Gastroesophageal sphincter (tissue), 4 donors: ENCODE results near the gene NUP133. TPM values are rescaled to one million over a fixed set of nuclear protein-coding genes. Genes with fewer than 3 reads are reported as not detected.
"Not testable (repeated sequence)": the region's sequence is repeated elsewhere in the genome, so short reads cannot be mapped to it uniquely, and the experiment has no call there.

Experiments
- ATAC-seq: fragments of 150-250 bp; one replicate; pipeline ENCODE4 v1.9.1; 2016; ENCODE audit warnings: mild to moderate bottlenecking, moderate library complexity
- H3K27ac ChIP-seq, 4 donors: fragments of 200-600 bp; sonication (generic) in 3 of 4; 1 replicate in 3 of 4; 2 replicates in 1 of 4; pipeline ENCODE4 v1.5.1; 2016 to 2019
- H3K27me3 ChIP-seq: fragments of 200-600 bp; sonication (generic); one replicate; pipeline ENCODE4 v1.5.1; 2019
- H3K36me3 ChIP-seq, 2 donors: fragments of 200-600 bp; sonication (generic); one replicate each; pipeline ENCODE4 v1.5.1; 2019; ENCODE audit warnings: control low read depth in 1 of 2
- H3K4me1 ChIP-seq, 3 donors: fragments of 200-600 bp; sonication (generic); 1 replicate in 2 of 3; 2 replicates in 1 of 3; pipeline ENCODE4 v1.5.1; 2016 to 2019; ENCODE audit warnings: control low read depth in 2 of 3
- H3K4me3 ChIP-seq, 2 donors: fragments of 200-600 bp; sonication (generic); one replicate each; pipeline ENCODE4 v1.5.1; 2019; ENCODE audit warnings: mild to moderate bottlenecking in 1 of 2, moderate library complexity in 1 of 2
- H3K9me3 ChIP-seq, 3 donors: fragments of 200-600 bp; sonication (generic); one replicate each; pipeline ENCODE4 v1.5.1; 2017 to 2019; ENCODE audit warnings: control low read depth in 2 of 3
- EP300 ChIP-seq: sonication (generic); formaldehyde crosslinking; IDR thresholded peaks from one replicate; pipeline ENCODE4 v1.6.1; 2017; ENCODE audit warnings: antibody characterized with exemption, mild to moderate bottlenecking
- POLR2A ChIP-seq, 2 donors: fragments of 450-650 bp; IDR thresholded peaks; one replicate each; pipeline ENCODE4 v1.6.1; 2017; ENCODE audit warnings: antibody characterized with exemption in 2 of 2, mild to moderate bottlenecking in 2 of 2, moderate library complexity in 1 of 2
- POLR2AphosphoS5 ChIP-seq: sonication (generic); formaldehyde crosslinking; IDR thresholded peaks from one replicate; pipeline ENCODE4 v1.6.1; 2017; ENCODE audit warnings: antibody characterized with exemption
- WGBS, 2 donors: methylation state at CpG; one replicate each; pipeline ENCODE4 v1.1.5; 2018; ENCODE audit warnings: low coverage in 1 of 2; 5-methylcytosine and 5-hydroxymethylcytosine counted together
- total RNA-seq, 4 donors: library from RNA; depleted of rRNA; stranded (reverse); fragments of >200 nt; gene quantifications; one replicate each; pipeline ENCODE4 v1.1.0, GENCODE V29; 2016
- TF ChIP-seq, protein P1 (sequence below), 4 experiments: fragments of 200-600 bp in 2 of 4; fragments of 450-650 bp in 2 of 4; sonication (generic) in 1 of 4; IDR thresholded peaks; one replicate each; pipeline ENCODE4 v1.5.1; 2017 to 2019; ENCODE audit warnings: antibody characterized with exemption in 4 of 4, mild to moderate bottlenecking in 2 of 4, moderate library complexity in 2 of 4

NUP133 gene
- total RNA-seq, 4 donors from 2014 or later = 20.5 to 30.2 (median 26.7) TPM

DNA sequence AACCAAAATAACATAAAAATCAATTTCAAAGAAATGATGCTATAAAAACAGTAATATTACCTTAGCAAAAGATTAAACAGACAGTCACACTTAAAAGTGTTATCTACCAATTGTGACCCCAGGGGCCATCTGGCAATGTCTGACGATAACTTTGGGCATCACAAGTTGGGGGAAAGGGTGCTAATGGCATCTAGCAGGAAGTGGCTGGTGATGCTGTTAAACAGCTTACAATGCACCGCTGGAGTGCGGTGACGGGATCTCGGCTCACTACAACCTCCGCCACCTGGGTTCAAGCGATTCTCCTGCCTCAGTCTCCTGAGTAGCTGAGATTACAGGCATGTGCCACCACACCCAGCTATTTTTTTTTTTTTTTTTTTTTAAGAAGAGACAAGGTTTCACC is 27.6 kb downstream of the NUP133 start:
- no peaks in the 10 kb centered on the region for H3K9me3 ChIP-seq
- H3K27me3 ChIP-seq = no peaks in the 10 kb centered on the region
- no peak overlapping the region for H3K4me3 ChIP-seq
- ATAC-seq = no peak
- 91 to 93% methylated on average over 5 to 7 of the region's 7 CpGs for WGBS, 2 donors
- peaks cover 0 to 95% of the 10 kb centered on the region in 2 donors for H3K36me3 ChIP-seq
- TF ChIP-seq, protein P1, sequence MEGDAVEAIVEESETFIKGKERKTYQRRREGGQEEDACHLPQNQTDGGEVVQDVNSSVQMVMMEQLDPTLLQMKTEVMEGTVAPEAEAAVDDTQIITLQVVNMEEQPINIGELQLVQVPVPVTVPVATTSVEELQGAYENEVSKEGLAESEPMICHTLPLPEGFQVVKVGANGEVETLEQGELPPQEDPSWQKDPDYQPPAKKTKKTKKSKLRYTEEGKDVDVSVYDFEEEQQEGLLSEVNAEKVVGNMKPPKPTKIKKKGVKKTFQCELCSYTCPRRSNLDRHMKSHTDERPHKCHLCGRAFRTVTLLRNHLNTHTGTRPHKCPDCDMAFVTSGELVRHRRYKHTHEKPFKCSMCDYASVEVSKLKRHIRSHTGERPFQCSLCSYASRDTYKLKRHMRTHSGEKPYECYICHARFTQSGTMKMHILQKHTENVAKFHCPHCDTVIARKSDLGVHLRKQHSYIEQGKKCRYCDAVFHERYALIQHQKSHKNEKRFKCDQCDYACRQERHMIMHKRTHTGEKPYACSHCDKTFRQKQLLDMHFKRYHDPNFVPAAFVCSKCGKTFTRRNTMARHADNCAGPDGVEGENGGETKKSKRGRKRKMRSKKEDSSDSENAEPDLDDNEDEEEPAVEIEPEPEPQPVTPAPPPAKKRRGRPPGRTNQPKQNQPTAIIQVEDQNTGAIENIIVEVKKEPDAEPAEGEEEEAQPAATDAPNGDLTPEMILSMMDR (IDR thresholded peaks at IDR 0.05) = no peak
- TF ChIP-seq POLR2AphosphoS5 (no peak), POLR2A (IDR thresholded peaks at IDR 0.05) (no peak), EP300 (no peak)
- H3K27ac ChIP-seq = no peak overlapping the region
- H3K4me1 ChIP-seq = peaks cover 0 to 15% (median 3%) of the 10 kb centered on the region in 3 donors

GRCh38 chr1:229479660-229480399 is 28.3 kb downstream of the NUP133 start:
- no peak for ATAC-seq
- Histone ChIP-seq H3K36me3 (peaks cover 0 to 95% of the 10 kb centered on the region in 2 donors), H3K27me3 (no peaks in the 10 kb centered on the region), H3K9me3 (no peaks in the 10 kb centered on the region), H3K4me3 (no peak overlapping the region), H3K4me1 (peaks cover 0 to 15% (median 3%) of the 10 kb centered on the region in 3 donors), H3K27ac (no peak overlapping the region)
- 61 to 67% methylated on average over 8 to 10 of the region's 10 CpGs for WGBS, 2 donors
- TF ChIP-seq, protein P1 (IDR thresholded peaks at IDR 0.05) = no peak
- no peak for TF ChIP-seq POLR2A (IDR thresholded peaks at IDR 0.05)
- no peak for TF ChIP-seq POLR2AphosphoS5
- no peak for TF ChIP-seq EP300

- H3K36me3 ChIP-seq = peaks cover 0 to 96% of the 10 kb centered on the region in 2 donors
- H3K4me1 ChIP-seq = peaks cover 0 to 15% (median 3%) of the 10 kb centered on the region in 3 donors
- WGBS, 2 donors = 100% methylated on average over 1 of the region's 1 CpG; no CpG with 5 or more reads in 1 of the 2 donors
- H3K4me3 ChIP-seq = no peak overlapping the region
- TF ChIP-seq EP300 (no peak), POLR2AphosphoS5 (no peak), POLR2A (IDR thresholded peaks at IDR 0.05) (no peak)
- TF ChIP-seq, protein P1 (IDR thresholded peaks at IDR 0.05) = no peak
- H3K27me3 ChIP-seq = no peaks in the 10 kb centered on the region
- no peaks in the 10 kb centered on the region for H3K9me3 ChIP-seq
- no peak overlapping the region for H3K27ac ChIP-seq
- ATAC-seq = no peak
Observed at GRCh38 chr1:229478852-229479251, 29.3 kb downstream of the NUP133 start.

- not testable (repeated sequence) for H3K27ac ChIP-seq, H3K27me3 ChIP-seq, ATAC-seq, H3K4me1 ChIP-seq, H3K9me3 ChIP-seq, H3K4me3 ChIP-seq
- WGBS, 2 donors = 86 to 96% methylated on average over 1 to 13 of the region's 13 CpGs
- H3K36me3 ChIP-seq = peaks cover 0 to 99% of the 10 kb centered on the region in 2 donors
Observed at GRCh38 chr1:229475859-229476258, 32.3 kb downstream of the NUP133 start.

DNA sequence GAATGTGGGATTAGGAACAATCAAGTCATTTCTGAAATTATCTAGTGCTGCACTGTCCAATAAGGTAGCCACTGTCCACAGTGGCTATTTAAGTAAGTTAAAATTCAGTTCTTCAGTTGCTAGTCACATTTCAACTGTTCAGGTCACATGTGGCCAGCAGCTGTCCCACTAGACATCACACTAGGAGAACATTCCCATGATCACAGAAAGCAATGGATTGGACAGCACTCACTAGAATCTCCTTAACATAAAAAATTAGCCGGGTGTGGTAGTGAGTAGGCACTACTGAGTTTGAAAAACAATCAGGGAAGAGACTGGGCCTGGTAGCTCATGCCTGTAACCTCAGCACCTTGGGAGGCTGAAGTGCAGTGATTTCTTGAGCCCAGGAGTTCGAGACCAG is 33.6 kb downstream of the NUP133 start:
- H3K36me3 ChIP-seq = peaks cover 0 to 100% of the 10 kb centered on the region in 2 donors
- H3K9me3 ChIP-seq = no peaks in the 10 kb centered on the region
- H3K27me3 ChIP-seq = no peaks in the 10 kb centered on the region
- no peak overlapping the region for H3K27ac ChIP-seq
- WGBS, 2 donors = 100% methylated on average over 1 to 2 of the region's 2 CpGs
- TF ChIP-seq EP300 = no peak
- TF ChIP-seq POLR2A (IDR thresholded peaks at IDR 0.05) = no peak
- no peaks in the 10 kb centered on the region for H3K4me1 ChIP-seq
- no peak overlapping the region for H3K4me3 ChIP-seq
- ATAC-seq = no peak

DNA sequence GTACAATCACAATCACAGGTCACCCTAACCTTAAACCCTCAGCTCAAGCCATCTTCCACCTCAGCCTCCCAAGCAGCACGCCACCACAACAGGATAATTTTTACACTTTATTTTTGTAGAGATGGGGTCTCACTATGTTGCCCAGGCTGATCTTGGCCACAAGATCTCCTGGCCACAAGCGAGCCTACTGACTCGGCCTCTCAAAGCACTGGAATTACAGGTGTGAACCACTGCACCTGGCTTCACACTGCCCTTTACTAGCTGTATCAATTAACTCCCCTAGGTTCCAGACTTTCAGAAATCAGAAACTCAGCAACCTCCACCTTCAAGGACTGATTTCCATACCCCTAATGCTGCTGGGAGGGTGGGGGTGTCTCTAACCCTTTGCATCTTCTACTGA is 37.0 kb downstream of the NUP133 start:
- TF ChIP-seq EP300 = no peak
- no peak for TF ChIP-seq POLR2A (IDR thresholded peaks at IDR 0.05)
- no peak for TF ChIP-seq POLR2AphosphoS5
- TF ChIP-seq, protein P1 (IDR thresholded peaks at IDR 0.05) = no peak
- no peak overlapping the region for H3K4me3 ChIP-seq
- H3K36me3 ChIP-seq = peaks cover 0 to 100% of the 10 kb centered on the region in 2 donors
- H3K27me3 ChIP-seq = no peaks in the 10 kb centered on the region
- 81 to 100% methylated on average over 1 to 2 of the region's 3 CpGs for WGBS, 2 donors
- no peak for ATAC-seq
- H3K9me3 ChIP-seq = no peaks in the 10 kb centered on the region
- H3K27ac ChIP-seq = no peak overlapping the region
- H3K4me1 ChIP-seq = no peaks in the 10 kb centered on the region
